HG03064 (cell line): Measurements from ENCODE around the gene TKT.

Experiments used
- ATAC-seq: cut with Tn5 transposase; IDR thresholded peaks from one replicate; pipeline ENCODE4 v1.9.1; 2021; ENCODE audit warnings: low read depth; ENCODE audit not compliant: unreplicated experiment

Gene TKT

GRCh38 chr3:53199834-53200233 lies 56.0 kb downstream of the TKT start:
- no peak for ATAC-seq

GRCh38 chr3:53198996-53199395 lies 56.8 kb downstream of the TKT start:
- ATAC-seq: no peak

- no peak for ATAC-seq
Observed at GRCh38 chr3:53198256-53198977, 57.4 kb downstream of the TKT start.

- no peak for ATAC-seq
Observed at GRCh38 chr3:53196575-53197407, 59.0 kb downstream of the TKT start.

- no peak for ATAC-seq
Observed at GRCh38 chr3:53195602-53196574, 59.9 kb downstream of the TKT start.

- no peak for ATAC-seq
Observed at GRCh38 chr3:53195066-53195450, 60.8 kb downstream of the TKT start.

GRCh38 chr3:53194210-53195065 lies 61.4 kb downstream of the TKT start:
- ATAC-seq: no peak

- ATAC-seq: no peak
Observed at GRCh38 chr3:53193466-53194209, 62.2 kb downstream of the TKT start.

- peak; percentile 41 for ATAC-seq
Observed at GRCh38 chr3:53192608-53193007, 63.2 kb downstream of the TKT start.

GRCh38 chr3:53191836-53192480 lies 63.9 kb downstream of the TKT start:
- no peak for ATAC-seq

- no peak for ATAC-seq
Observed at GRCh38 chr3:53190659-53191058, 65.2 kb downstream of the TKT start.

- no peak for ATAC-seq
Observed at GRCh38 chr3:53189276-53189675, 66.5 kb downstream of the TKT start.

GRCh38 chr3:53188720-53189119 lies 67.1 kb downstream of the TKT start:
- no peak for ATAC-seq

GRCh38 chr3:53188136-53188685 lies 67.6 kb downstream of the TKT start:
- ATAC-seq: no peak

- no peak for ATAC-seq
Observed at GRCh38 chr3:53187430-53187829, 68.4 kb downstream of the TKT start.

- ATAC-seq: no peak
Observed at GRCh38 chr3:53186726-53187125, 69.1 kb downstream of the TKT start.

- ATAC-seq: no peak
Observed at GRCh38 chr3:53185761-53186465, 69.9 kb downstream of the TKT start.

GRCh38 chr3:53184701-53185100 lies 71.1 kb downstream of the TKT start:
- no peak for ATAC-seq
